HG03521 (cell line): ENCODE results near the gene ATM.

Experiments used
- ATAC-seq: cut with Tn5 transposase; IDR thresholded peaks from one replicate; pipeline ENCODE4 v1.9.1; 2021; ENCODE audit warnings: mild to moderate bottlenecking, moderate library complexity; ENCODE audit not compliant: unreplicated experiment

Gene ATM

DNA sequence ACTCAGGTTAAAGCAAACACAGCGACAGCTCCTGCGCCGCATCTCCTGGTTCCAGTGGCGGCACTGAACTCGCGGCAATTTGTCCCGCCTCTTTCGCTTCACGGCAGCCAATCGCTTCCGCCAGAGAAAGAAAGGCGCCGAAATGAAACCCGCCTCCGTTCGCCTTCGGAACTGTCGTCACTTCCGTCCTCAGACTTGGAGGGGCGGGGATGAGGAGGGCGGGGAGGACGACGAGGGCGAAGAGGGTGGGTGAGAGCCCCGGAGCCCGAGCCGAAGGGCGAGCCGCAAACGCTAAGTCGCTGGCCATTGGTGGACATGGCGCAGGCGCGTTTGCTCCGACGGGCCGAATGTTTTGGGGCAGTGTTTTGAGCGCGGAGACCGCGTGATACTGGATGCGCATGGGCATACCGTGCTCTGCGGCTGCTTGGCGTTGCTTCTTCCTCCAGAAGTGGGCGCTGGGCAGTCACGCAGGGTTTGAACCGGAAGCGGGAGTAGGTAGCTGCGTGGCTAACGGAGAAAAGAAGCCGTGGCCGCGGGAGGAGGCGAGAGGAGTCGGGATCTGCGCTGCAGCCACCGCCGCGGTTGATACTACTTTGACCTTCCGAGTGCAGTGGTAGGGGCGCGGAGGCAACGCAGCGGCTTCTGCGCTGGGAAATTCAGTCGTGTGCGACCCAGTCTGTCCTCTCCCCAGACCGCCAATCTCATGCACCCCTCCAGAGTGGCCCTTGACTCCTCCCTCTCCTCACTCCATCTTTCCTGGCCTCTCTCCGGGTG, at the start of gene ATM, which contains the start of gene NPAT:
Gene ATM, plus strand, starts transcription at position 494 of the 774 bp plus-strand sequence. CDS start 4,558 bp downstream, outside the sequence.
Gene NPAT, minus strand, starts transcription at position 65 of the 774 bp plus-strand sequence. CDS start 102 bp downstream, outside the sequence.
- ATAC-seq: peak; percentile 81

- no peak for ATAC-seq
Observed at GRCh38 chr11:108177570-108177969, 45.3 kb upstream of the ATM start.

DNA sequence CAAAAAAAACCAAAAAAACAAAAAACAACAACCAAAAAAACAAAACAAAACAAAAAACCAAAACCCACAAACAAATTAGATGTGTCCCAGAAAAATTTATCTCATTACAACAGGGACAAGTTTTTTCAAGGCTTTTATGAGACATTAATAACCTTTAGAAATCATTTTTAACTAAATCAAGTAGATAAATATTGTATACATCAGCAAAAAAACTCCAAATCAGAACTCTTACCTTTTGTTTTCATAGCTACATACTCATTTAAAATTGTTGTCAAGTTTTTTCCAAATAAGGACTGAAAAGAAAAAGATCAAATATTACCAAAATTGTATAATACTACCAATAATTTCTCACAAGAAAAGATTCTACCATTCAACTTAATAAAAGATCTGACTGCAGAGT, 29.1 kb upstream of the ATM start:
- ATAC-seq: no peak

DNA sequence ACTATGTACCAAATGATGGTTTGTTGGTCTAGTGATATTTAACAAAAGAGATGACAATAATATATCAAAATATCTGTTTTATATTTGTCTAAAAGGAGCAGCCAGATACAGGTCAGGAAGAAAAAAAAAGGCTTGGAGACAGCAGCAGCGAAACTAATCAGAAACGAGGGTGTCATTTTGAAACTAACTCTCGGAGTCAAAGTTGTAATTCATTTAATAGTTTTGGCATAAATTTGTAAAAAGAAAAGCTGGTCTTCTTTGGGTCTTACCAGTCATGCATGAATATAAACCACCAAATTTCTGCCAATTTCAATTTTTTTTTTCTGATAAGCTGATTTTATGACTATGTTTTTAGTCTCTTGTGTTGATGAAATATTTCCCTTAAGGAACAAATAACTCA, 26.0 kb upstream of the ATM start:
- no peak for ATAC-seq

DNA sequence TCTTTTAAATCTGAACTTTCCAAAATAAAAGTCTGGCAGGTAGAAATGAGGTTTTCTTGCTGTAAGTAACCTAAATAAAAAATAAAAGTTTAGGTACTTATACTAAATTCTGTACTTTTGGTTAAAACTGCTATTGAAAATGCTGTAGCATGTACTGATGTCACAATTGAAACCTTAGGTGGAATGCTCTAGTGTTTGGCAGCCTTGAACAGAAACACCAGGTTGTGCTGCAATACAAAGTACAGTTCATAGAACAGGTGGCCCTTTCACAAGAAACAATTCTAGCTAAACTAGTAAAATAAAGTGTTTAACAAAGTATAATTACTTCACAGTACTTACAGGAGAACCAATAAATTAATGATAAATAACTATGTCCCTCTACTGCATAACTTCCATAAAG, 25.5 kb upstream of the ATM start:
- no peak for ATAC-seq

DNA sequence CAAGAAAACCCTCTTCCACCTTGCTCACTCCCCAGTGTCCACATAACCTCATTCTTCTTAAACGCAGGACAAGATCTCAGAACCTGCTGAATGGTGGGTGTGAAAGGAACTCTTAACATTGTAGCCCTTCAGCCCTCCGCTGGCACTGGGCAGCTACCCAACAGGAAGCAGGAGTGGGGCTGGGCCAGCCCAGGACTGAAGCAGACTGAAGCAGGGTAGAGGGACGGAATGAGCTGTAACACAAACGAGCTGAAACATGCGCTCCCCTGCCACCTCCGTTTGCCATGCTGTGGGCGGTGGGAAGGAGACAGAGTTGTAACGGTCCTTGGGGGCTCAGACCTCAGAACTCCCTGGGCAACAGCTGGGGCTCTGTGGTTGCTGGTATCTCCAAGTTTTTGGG, 24.0 kb upstream of the ATM start:
- no peak for ATAC-seq

DNA sequence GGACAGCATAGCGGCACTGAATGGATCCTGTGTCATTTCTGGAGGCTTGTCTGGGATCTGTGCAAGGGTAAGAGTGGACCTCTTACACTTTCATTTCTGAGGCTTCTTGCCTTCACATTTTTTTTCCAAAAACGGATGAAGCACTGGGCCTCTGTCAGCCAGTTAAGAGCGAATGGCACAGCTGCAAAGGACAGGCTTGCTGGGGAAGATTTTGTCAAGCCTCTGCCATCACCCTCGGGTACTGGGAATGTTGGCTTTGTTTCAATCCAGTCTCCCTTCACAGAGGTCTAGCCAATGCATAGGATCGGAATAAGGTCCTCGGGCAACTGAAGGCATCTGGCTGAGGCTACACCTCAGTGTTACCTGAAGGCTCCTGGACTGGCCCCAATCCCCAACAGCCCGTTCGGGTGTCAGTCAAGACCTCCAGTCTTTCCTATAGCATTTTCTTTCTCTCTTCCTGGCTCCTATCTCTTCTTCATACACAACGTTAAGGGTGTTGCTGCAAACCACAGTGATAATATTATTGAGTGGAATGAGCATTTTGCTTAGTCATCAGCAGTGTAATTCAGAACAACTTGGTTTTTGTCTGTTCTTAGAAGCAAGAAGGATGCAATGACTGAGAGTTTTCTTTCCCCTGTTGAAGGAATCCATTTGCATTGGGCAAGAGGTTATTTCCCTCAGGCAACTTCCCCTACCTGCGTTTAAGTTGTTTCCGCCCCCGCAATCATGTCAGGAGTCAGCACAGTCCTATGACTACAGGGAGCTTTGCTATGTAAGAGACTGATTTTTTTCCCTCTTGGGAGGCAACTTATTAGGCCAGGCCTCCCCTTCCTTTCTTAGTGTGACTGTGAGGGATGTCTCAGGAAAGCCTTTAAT, 23.2 kb upstream of the ATM start:
- no peak for ATAC-seq

DNA sequence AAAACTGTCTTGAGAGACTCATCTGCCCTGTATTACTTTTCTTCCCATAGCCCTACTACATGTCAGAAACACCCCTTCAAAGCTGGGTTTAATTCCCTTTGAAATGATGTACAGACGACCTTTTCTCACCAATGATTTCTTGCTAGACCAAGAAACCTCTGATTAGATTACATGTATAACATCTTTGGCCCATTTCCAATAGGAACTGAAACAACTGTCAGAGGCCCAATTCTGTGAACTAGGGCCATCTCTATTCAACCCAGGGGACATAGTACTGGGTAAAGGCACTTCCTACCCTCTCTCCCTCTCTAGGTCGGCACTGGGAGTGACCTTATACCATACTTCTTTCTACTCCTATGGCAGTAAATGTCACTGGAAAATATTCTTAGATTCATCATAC, 19.8 kb upstream of the ATM start:
- ATAC-seq: no peak

DNA sequence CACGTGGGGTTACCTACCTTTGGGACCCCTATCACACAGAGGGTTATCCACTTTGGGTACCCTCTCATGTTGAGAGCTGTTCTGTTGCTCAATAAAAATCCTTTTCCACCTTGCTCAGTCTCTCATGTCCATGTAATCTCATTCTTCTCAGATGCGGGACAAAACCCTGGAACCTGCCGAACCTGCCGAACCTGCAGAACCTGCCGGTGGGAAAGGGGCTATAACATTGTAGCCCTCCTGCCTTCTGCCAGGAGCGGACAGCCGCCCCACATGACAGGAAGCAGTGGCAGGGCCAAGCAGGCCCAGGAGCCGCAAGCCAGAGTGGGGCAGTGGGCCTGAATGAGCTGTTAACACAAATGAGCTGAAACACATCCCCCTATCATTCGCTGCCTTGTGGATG, 18.5 kb upstream of the ATM start:
- ATAC-seq: no peak

DNA sequence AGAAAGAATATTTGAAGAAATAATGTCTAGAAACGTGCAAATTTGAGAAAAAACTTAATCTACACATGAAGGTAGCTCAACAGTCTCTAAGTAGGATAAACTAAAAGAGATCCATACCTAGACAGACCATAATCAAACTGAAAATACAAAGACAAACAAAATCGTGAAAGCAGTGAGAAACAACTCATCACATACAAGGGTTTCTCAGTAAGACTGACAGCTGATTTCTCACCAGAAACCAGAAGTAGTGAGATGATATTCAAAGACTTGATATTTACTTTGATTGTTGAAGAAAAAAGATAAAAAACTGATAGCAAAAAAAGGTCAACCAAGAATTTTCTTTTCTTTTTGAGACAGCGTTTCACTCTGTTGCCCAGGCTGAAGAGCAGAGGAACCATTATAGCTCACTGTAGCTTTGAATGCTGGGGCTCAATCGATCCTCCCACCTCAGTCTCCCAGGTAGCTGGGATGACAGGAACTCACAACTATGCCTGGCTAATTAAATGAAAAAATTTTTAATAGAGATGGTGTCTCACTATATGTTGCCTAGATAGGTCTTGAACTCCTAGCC, 17.9 kb upstream of the ATM start:
- ATAC-seq: no peak

- no peak for ATAC-seq
Observed at GRCh38 chr11:108206171-108206570, 16.7 kb upstream of the ATM start.

- no peak for ATAC-seq
Observed at GRCh38 chr11:108206969-108207682, 15.7 kb upstream of the ATM start.

DNA sequence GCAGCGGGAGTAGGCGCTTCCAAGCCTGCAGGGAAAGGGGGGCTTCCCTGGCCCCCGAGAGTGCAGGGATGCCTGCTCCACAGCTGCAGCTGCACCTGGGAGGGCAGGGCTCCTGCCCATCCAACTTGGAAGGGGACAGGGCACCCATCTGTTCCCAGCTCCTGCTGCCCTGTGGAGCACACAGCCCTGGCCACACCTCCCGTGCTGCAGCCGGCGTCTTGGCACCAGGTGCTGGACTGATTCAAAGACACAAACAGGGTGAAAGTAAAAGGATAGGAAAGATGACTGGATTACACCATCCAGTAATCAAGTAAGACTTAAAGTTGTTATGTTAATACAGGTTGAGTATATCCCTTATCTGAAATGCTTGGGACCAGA, 15.2 kb upstream of the ATM start:
- ATAC-seq: no peak

DNA sequence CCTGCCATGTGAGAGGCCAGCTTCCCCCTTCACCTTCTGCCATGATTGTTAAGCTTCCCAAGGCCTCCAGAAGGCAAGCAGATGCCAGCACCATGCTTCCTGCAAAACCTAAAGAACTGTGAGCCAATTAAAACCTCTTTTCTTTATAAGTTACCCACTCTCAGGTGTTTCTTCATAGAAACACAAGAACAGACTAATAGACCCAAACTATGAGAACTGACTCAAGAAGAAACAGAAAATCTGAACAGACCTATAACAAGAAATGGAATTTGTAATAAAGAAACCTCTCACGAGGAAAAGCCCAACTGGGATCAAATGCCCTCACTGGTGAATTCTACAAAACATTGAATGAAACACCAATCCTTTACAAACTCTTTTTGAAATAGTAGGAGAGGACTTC, 12.4 kb upstream of the ATM start:
- ATAC-seq: no peak

DNA sequence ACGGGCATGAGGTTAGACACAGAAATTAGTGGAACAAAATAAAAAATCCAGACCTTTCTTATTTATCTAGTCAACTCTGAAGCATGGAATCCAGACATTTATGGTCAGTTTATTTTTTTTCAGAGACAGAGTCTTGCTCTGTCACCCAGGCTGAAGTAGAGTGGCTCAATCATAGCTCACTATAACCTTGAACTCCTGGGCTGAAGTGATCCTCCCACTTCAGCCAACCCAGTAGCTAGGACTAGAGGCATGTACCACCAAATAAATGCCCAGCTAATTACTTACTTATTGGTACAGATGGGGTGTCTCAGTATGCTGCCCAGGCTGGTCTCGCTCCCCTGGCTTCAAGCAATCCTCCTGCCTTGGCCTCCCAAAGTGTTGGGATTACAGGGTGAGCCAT, 9.1 kb upstream of the ATM start:
- no peak for ATAC-seq

DNA sequence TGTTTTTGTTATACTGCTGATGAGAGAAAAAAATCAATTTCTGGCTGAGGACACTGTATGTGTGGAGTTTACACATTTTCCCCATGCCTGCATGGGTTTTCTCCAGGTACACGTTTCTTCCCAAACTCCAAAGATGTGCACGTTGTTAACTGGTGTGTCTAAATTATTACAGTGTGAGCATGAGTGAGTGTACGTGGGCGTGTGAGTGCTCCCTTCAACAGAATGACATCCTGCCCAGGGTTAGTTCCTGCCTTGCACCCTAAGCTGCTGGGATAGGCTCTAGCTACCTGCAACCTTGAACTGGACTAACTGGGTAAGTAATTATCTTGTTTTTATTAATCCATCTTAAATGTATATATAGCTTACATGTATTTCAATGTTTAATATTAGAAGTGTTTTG, 5.9 kb upstream of the ATM start:
- no peak for ATAC-seq

- no peak for ATAC-seq
Observed at GRCh38 chr11:108218455-108218854, 4.4 kb upstream of the ATM start.

GRCh38 chr11:108218912-108219783, 3.7 kb upstream of the ATM start:
- no peak for ATAC-seq

- ATAC-seq: no peak
Observed at GRCh38 chr11:108220721-108221336, 2.0 kb upstream of the ATM start.

DNA sequence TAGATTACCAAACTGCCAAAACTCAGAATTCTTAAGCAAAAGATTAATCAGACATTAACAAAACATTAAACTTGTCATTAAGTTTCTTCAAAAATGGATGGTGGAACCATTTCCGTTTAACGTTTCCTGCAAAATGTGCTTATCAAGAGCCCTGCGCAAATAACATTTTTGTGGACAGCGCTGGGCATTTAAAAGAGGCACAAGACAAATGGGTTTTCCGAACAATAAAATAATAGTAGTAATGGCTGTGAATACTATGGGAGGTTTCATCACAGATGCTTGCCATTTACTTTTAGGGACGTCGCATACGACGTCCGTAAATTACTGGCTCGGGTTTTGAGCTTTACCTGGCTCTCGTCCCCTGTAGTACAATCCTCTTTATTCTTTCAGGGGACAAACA, 1.5 kb upstream of the ATM start:
- no peak for ATAC-seq
